ENCODE results near the gene CDKN2AIP. TPM values are rescaled to one million over a fixed set of nuclear protein-coding genes. Genes with fewer than 3 reads are reported as not detected.
"Not testable (repeated sequence)": the region's sequence is repeated elsewhere in the genome, so short reads cannot be mapped to it uniquely, and the experiment has no call there.

CDKN2AIP gene
- total RNA-seq, 1 experiment from 2014 or later: 8.3 TPM

GRCh38 chr4:183471946-183472708 lies 27.7 kb downstream of the CDKN2AIP start:
- in situ Hi-C loops (cut with HindIII; ENCODE audit: low pct_unique_long_range_greater_than_20kb, low sequenced_read_pairs): no loop called here
- peak; percentile 57 for DNase-seq (ENCODE audit: low read depth)

- in situ Hi-C loops (cut with HindIII; ENCODE audit: low pct_unique_long_range_greater_than_20kb, low sequenced_read_pairs): no loop called here
- DNase-seq (ENCODE audit: low read depth): no peak
Observed at GRCh38 chr4:183478123-183478522, 33.7 kb downstream of the CDKN2AIP start.

- DNase-seq (ENCODE audit: low read depth): no peak
- in situ Hi-C loops (cut with HindIII; ENCODE audit: low pct_unique_long_range_greater_than_20kb, low sequenced_read_pairs): no loop called here
Observed at GRCh38 chr4:183478926-183479325, 34.5 kb downstream of the CDKN2AIP start.

GRCh38 chr4:183482515-183483095 lies 38.2 kb downstream of the CDKN2AIP start:
- DNase-seq (ENCODE audit: low read depth); in situ Hi-C loops (cut with HindIII; ENCODE audit: low pct_unique_long_range_greater_than_20kb, low sequenced_read_pairs): not testable (repeated sequence)

- in situ Hi-C loops (cut with HindIII; ENCODE audit: low pct_unique_long_range_greater_than_20kb, low sequenced_read_pairs): no loop called here
- no peak for DNase-seq (ENCODE audit: low read depth)
Observed at GRCh38 chr4:183483997-183484396, 39.6 kb downstream of the CDKN2AIP start.

GRCh38 chr4:183485411-183486160 lies 41.1 kb downstream of the CDKN2AIP start:
- no peak for DNase-seq (ENCODE audit: low read depth)
- in situ Hi-C loops (cut with HindIII; ENCODE audit: low pct_unique_long_range_greater_than_20kb, low sequenced_read_pairs): no loop called here

- DNase-seq (ENCODE audit: low read depth): peak; percentile 8
- in situ Hi-C loops (cut with HindIII; ENCODE audit: low pct_unique_long_range_greater_than_20kb, low sequenced_read_pairs): no loop called here
Observed at GRCh38 chr4:183492791-183493222, 48.4 kb downstream of the CDKN2AIP start.

- in situ Hi-C loops (cut with HindIII; ENCODE audit: low pct_unique_long_range_greater_than_20kb, low sequenced_read_pairs): no loop called here
- DNase-seq (ENCODE audit: low read depth): no peak
Observed at GRCh38 chr4:183493246-183493645, 48.8 kb downstream of the CDKN2AIP start.

GRCh38 chr4:183495184-183495583 lies 50.7 kb downstream of the CDKN2AIP start:
- in situ Hi-C loops (cut with HindIII; ENCODE audit: low pct_unique_long_range_greater_than_20kb, low sequenced_read_pairs): no loop called here
- DNase-seq (ENCODE audit: low read depth): no peak

Other genes with a start within 250 kb of the CDKN2AIP start
- not detected in 2 replicates for gene CLDN22, start 124.4 kb upstream of the CDKN2AIP start, total RNA-seq (2014; rRNA removed; shearing (Covaris generic); ENCODE audit: low replicate concordance)
- gene CLDN24, start 122.2 kb upstream of the CDKN2AIP start, total RNA-seq (2014; rRNA removed; shearing (Covaris generic); ENCODE audit: low replicate concordance): not detected in 2 replicates
- 19.7 and 22.8 TPM in 2 replicates for gene ING2, start 60.4 kb downstream of the CDKN2AIP start, total RNA-seq (2014; rRNA removed; shearing (Covaris generic); ENCODE audit: low replicate concordance)
- 18.6 and 26.2 TPM in 2 replicates for gene RWDD4, start 214.5 kb downstream of the CDKN2AIP start, total RNA-seq (2014; rRNA removed; shearing (Covaris generic); ENCODE audit: low replicate concordance)
- 17.2 and 35.7 TPM in 2 replicates for gene TRAPPC11, start 214.7 kb downstream of the CDKN2AIP start, total RNA-seq (2014; rRNA removed; shearing (Covaris generic); ENCODE audit: low replicate concordance)